Measurements from ENCODE around the gene IFI27. TPM values are rescaled to one million over a fixed set of nuclear protein-coding genes. Genes with fewer than 3 reads are reported as not detected.

Gene IFI27
- total RNA-seq, 1 donor from 2014 or later: 209 TPM

- intact Hi-C loops (cut with DNase I): no loop called here
Observed at GRCh38 chr14:94104731-94105130, 5.8 kb upstream of the IFI27 start.

GRCh38 chr14:94109915-94110250, 653 bp upstream of the IFI27 start:
- Histone ChIP-seq H3K9me3 (no peaks in the 10 kb centered on the region), H3K27ac (peak overlapping the region; percentile 26 to 27), H3K4me1 (no peaks in the 10 kb centered on the region), H3K4me3 (no peak overlapping the region), H3K36me3 (no peaks in the 10 kb centered on the region), H3K27me3 (no peaks in the 10 kb centered on the region)
- TF ChIP-seq CTCF (IDR thresholded peaks at IDR 0.05): no peak
- no peak for DNase-seq (ENCODE audit: low spot score in 2 of 2)
- intact Hi-C loops (cut with DNase I): no loop called here

More at GRCh38 chr14:94104731-94105130, 5.8 kb upstream of the IFI27 start:
- no peak for TF ChIP-seq CTCF (IDR thresholded peaks at IDR 0.05)
- H3K36me3 ChIP-seq: no peaks in the 10 kb centered on the region
- H3K4me1 ChIP-seq: no peaks in the 10 kb centered on the region
- no peaks in the 10 kb centered on the region for H3K9me3 ChIP-seq
- H3K4me3 ChIP-seq: no peak overlapping the region
- H3K27ac ChIP-seq: no peak overlapping the region
- H3K27me3 ChIP-seq: no peaks in the 10 kb centered on the region
- DNase-seq (ENCODE audit: low spot score in 2 of 2): no peak

GRCh38 chr14:94111276-94112095, 950 bp downstream of the IFI27 start:
- Histone ChIP-seq H3K4me3 (peak overlapping the region; percentile 44 to 48), H3K9me3 (no peaks in the 10 kb centered on the region), H3K4me1 (no peaks in the 10 kb centered on the region), H3K36me3 (no peaks in the 10 kb centered on the region), H3K27me3 (no peaks in the 10 kb centered on the region), H3K27ac (peak overlapping the region; percentile 58 to 76)
- DNase-seq (ENCODE audit: low spot score in 2 of 2): peak in 1 of 2 donors; percentile 60
- TF ChIP-seq CTCF (IDR thresholded peaks at IDR 0.05): no peak
- intact Hi-C loops (cut with DNase I): no loop called here

GRCh38 chr14:94112513-94113063, 2.1 kb downstream of the IFI27 start:
- no peak overlapping the region for H3K27ac ChIP-seq
- no peak for TF ChIP-seq CTCF (IDR thresholded peaks at IDR 0.05)
- no peaks in the 10 kb centered on the region for H3K36me3 ChIP-seq
- H3K9me3 ChIP-seq: no peaks in the 10 kb centered on the region
- intact Hi-C loops (cut with DNase I): no loop called here
- no peak overlapping the region for H3K4me3 ChIP-seq
- H3K4me1 ChIP-seq: no peaks in the 10 kb centered on the region
- DNase-seq (ENCODE audit: low spot score in 2 of 2): peak in 1 of 2 donors; percentile 39
- no peaks in the 10 kb centered on the region for H3K27me3 ChIP-seq

GRCh38 chr14:94113073-94113472, 2.5 kb downstream of the IFI27 start:
- Histone ChIP-seq H3K27ac (peak overlapping the region in 1 of 2 donors; percentile 25), H3K36me3 (no peaks in the 10 kb centered on the region), H3K4me3 (no peak overlapping the region), H3K4me1 (no peaks in the 10 kb centered on the region), H3K9me3 (no peaks in the 10 kb centered on the region), H3K27me3 (no peaks in the 10 kb centered on the region)
- peak in 1 of 2 donors; percentile 37 for DNase-seq (ENCODE audit: low spot score in 2 of 2)
- intact Hi-C loops (cut with DNase I): no loop called here
- no peak for TF ChIP-seq CTCF (IDR thresholded peaks at IDR 0.05)
